Large intestine (tissue), 3 donors: ENCODE measurements around the gene POU2F2. TPM values are rescaled to one million over a fixed set of nuclear protein-coding genes. Genes with fewer than 3 reads are reported as not detected.

Experiments used
- DNase-seq, 2 donors: peaks; one replicate each; pipeline versions ENCODE4 v3.0.0 to v3.0.0-alpha.2; 2013
- H3K27ac ChIP-seq: one replicate; pipeline ENCODE4 v1.5.1; 2013; ENCODE audit warnings: low read length
- H3K27me3 ChIP-seq: 2 replicates; pipeline ENCODE4 v1.6.1; 2013; ENCODE audit warnings: low read length; ENCODE audit not compliant: control insufficient read depth, insufficient read depth
- H3K36me3 ChIP-seq: 2 replicates; pipeline ENCODE4 v1.6.1; 2013; ENCODE audit warnings: low read length; ENCODE audit not compliant: control insufficient read depth, insufficient read depth
- H3K4me1 ChIP-seq: one replicate; pipeline ENCODE4 v1.6.1; 2013; ENCODE audit warnings: low read length; ENCODE audit not compliant: control insufficient read depth, insufficient read depth
- H3K4me3 ChIP-seq: one replicate; pipeline ENCODE4 v1.5.1; 2013; ENCODE audit warnings: low read length
- H3K9me3 ChIP-seq: one replicate; pipeline ENCODE4 v1.6.1; 2013; ENCODE audit warnings: mild to moderate bottlenecking, low read depth, low read length, moderate library complexity; ENCODE audit not compliant: control insufficient read depth
- WGBS: methylation state at CpG from one replicate; pipeline ENCODE4 v1.1.5; 2013; ENCODE audit warnings: low lambda C conversion rate; ENCODE audit not compliant: insufficient coverage; 5-methylcytosine and 5-hydroxymethylcytosine counted together
- polyA plus RNA-seq: library from polyadenylated mRNA; unstranded; fragments of 120-200 nt; gene quantifications from one replicate; pipeline ENCODE4 v1.2.1, GENCODE V29; 2013

The POU2F2 gene
- polyA plus RNA-seq, 1 donor, result 2.7 TPM

DNA sequence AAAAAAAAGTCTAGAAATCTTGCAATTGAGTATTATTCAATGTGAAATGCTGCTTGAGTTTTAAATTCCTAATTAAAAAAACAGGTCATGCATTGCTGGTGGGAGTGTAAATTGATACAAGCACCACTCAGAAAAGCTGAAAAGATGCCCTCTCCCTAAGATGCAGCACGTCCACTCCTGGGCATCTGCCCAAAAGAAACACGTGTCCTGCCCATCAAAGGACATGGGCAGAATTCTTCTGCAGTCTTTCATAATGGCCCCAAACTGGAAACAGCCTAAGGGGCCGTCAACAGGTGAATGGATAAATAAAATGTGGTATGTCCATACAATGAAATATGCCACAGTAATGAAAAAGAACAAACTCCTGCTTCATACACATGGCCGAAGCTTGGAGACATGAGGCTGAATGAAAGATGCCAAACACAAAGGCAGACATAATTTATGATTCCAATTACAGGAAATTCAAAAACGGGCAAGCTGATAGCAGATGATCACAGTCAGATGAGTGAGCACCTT lies 7.8 kb downstream of the POU2F2 start:
- DNase-seq, result no peak
- Histone ChIP-seq H3K4me3 (no peak overlapping the region), H3K9me3 (no peaks in the 10 kb centered on the region), H3K4me1 (no peaks in the 10 kb centered on the region), H3K27me3 (peaks cover 21% of the 10 kb centered on the region), H3K27ac (no peak overlapping the region), H3K36me3 (no peaks in the 10 kb centered on the region)
- WGBS, result 90% methylated on average over 2 of the region's 5 CpGs

DNA sequence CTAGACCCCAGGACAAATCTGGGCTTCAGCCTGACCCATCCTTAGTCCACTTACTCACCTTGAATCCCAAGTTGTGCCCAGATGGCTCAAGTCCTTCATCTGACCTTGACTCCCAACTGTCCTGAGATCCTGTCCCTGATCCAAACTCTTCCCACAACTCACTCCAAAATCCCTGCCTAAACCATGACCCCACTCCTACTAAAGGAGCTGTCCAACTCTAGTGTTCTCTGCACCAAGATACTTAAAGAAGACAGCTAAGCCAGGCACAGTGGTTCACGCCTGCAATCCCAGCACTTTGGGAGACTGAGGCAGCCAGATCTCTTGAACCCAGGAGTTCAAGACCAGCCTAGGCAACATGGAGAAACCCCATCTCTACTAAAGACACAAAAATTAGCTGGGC lies 8.5 kb downstream of the POU2F2 start:
- H3K36me3 ChIP-seq, result no peaks in the 10 kb centered on the region
- H3K27me3 ChIP-seq, result peaks cover 17% of the 10 kb centered on the region
- H3K4me1 ChIP-seq, result no peaks in the 10 kb centered on the region
- H3K27ac ChIP-seq, result no peak overlapping the region
- no peaks in the 10 kb centered on the region for H3K9me3 ChIP-seq
- DNase-seq, result no peak
- no peak overlapping the region for H3K4me3 ChIP-seq
- WGBS, result no CpG with 5 or more reads among the region's 1 CpG

DNA sequence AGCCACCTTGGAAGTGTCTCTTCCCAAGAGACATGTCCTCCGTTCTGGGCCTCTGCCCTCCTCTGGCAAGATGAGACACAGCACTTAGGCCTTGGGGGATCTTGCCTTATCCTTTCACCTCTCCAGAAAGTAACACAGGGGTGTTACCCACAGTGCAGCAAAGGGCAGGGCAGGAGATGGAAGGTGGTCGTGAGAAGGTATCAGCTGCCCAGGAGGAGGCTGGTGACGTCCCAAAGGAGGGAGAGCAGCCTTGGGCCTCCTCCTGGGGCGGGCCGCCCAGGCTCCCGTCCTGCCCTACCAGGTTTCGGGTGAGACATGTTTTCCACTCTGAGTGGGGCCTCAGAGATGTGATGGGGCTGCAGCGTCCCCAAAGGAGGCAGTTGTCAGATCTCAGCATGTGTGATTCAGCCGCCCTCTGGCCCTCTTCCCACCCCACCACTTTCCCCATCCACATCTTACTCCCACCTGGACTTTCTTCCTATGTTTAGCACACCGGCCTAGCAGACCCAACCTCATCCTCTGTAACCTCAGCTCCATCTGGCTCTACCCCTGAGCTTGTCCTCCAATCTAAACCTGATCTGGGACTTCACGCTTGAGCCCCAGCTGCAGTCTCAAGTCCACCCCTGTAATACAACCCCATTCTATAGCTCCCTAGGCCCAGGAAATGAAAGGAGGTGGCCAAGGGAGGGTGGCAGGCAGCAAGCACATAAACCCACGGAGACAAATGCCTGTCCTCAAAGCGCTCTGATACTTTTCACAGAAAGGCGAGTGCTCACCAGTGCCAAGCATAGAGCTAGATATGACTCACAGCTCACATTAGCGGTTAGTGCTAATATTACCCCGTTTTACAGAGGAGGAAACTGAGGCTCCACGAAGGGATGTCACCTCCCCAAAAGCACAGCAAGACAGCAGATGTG lies 9.3 kb downstream of the POU2F2 start:
- no peaks in the 10 kb centered on the region for H3K4me1 ChIP-seq
- H3K36me3 ChIP-seq, result no peaks in the 10 kb centered on the region
- H3K27ac ChIP-seq, result no peak overlapping the region
- H3K27me3 ChIP-seq, result peaks cover 10% of the 10 kb centered on the region
- WGBS, result 60% methylated on average over 1 of the region's 17 CpGs
- no peak for DNase-seq
- no peaks in the 10 kb centered on the region for H3K9me3 ChIP-seq
- no peak overlapping the region for H3K4me3 ChIP-seq

DNA sequence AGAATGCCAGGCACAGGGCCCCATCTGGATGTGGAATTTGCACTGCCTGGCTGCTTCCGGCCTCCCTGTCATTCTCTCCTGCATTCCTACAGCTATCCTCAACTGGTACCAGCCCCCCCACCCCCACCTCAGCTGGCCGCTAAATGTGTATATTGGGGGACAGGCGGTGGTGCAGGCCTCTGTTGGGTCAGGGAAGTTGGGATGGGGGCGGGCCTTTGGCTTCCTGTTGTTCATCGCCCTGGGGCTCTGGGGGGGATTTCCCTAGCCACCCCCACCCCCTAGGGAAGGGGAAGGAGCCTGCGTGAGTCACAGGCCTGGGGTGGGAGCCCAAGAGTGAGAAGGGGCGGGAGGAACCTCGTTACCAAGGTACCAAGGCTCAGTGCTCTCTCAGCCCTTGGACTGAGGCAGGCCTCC lies 10.6 kb downstream of the POU2F2 start:
- no CpG with 5 or more reads among the region's 8 CpGs for WGBS
- H3K4me1 ChIP-seq, result no peaks in the 10 kb centered on the region
- no peak for DNase-seq
- no peaks in the 10 kb centered on the region for H3K36me3 ChIP-seq
- no peaks in the 10 kb centered on the region for H3K9me3 ChIP-seq
- peaks cover 7% of the 10 kb centered on the region for H3K27me3 ChIP-seq
- no peak overlapping the region for H3K27ac ChIP-seq
- H3K4me3 ChIP-seq, result no peak overlapping the region

DNA sequence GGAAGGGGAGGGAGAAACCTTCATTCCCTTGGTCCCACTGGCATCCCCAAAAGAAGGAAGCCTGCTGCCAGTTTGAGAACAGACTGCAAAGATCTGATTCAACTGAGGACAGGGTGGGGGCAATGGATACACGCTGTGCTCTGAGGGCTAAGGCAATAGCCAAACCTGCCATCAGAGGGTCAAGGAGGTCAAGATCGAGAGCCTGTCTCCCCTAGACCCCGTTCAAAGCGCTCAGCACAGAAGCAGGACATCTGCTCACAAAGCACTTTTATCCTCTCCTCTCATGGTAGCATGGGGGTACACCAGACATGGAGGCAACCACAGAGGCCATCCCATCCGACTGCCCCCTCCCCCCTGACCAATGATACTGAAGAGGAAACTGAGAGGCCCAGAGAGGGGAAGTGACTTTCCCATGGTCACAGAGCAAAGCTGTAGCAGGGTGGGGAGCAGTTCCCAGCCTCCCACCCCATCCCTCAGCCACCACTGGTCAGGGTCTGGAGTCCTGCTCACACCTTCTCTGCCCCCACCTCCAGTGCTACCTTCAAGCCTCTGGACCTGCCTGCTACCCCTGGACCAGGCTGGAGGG lies 11.1 kb downstream of the POU2F2 start:
- no peak overlapping the region for H3K27ac ChIP-seq
- no peak overlapping the region for H3K4me3 ChIP-seq
- no peaks in the 10 kb centered on the region for H3K36me3 ChIP-seq
- DNase-seq, result no peak
- WGBS, result no CpG with 5 or more reads among the region's 5 CpGs
- H3K27me3 ChIP-seq, result peaks cover 7% of the 10 kb centered on the region
- no peaks in the 10 kb centered on the region for H3K9me3 ChIP-seq
- H3K4me1 ChIP-seq, result no peaks in the 10 kb centered on the region

DNA sequence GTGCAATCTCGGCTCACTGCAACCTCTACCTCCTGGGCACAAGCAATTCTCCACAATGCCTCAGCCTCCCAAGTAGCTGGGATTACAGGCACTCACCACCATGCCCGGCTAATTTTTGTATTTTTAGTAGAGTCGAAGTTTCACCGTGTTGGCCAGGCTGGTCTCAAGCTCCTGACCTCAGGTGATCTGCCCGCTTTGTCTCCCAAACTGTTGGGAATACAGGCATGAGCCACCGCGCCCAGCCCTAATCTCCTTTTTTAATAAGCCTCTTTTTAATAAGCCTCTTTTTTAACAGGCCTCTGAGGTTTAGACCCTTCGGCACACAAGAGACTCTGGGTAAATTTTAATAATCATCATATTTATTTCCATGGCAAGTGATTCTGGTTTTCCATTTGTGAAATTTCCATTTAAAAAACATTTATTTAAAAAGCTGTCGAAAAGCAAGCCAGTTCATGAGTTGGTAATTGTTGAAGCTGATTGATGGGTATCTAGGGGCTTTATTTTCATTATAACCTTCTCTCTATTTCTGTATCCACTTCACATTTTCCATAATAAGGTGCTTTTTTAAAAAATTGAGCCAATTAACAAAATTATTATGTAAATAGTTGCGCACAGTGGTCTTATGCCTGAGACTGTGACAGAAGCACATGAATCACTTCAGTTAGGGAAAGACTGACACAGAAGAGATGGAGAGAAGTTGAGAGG lies 11.8 kb downstream of the POU2F2 start:
- no peak for DNase-seq
- Histone ChIP-seq H3K4me1 (no peaks in the 10 kb centered on the region), H3K27ac (no peak overlapping the region), H3K4me3 (no peak overlapping the region), H3K9me3 (no peaks in the 10 kb centered on the region), H3K27me3 (peaks cover 5% of the 10 kb centered on the region), H3K36me3 (no peaks in the 10 kb centered on the region)
- 100% methylated on average over 2 of the region's 10 CpGs for WGBS

DNA sequence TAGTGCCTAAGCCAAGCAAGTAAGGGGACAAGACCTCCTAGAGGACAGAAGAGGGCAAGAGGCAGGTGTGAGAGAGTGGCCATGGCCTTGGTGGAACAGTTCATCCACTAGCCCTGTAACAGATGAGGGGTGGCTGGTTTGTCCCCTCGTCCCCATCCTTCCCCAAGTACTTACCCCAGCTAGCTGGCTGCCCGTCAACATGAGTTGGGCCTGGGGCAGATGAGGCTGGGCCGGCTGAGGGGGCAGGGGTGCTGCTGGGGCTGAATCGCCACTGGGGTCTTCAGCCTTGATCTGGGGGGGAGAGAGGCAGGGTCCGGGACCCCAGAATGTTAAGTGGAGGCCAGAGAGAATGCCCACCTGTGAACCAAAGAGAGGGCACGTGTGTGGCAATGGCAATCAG lies 15.2 kb downstream of the POU2F2 start:
- Histone ChIP-seq H3K27me3 (peaks cover 6% of the 10 kb centered on the region), H3K4me1 (no peaks in the 10 kb centered on the region), H3K4me3 (no peak overlapping the region), H3K9me3 (no peaks in the 10 kb centered on the region), H3K36me3 (no peaks in the 10 kb centered on the region), H3K27ac (no peak overlapping the region)
- no CpG with 5 or more reads among the region's 6 CpGs for WGBS
- DNase-seq, result no peak

DNA sequence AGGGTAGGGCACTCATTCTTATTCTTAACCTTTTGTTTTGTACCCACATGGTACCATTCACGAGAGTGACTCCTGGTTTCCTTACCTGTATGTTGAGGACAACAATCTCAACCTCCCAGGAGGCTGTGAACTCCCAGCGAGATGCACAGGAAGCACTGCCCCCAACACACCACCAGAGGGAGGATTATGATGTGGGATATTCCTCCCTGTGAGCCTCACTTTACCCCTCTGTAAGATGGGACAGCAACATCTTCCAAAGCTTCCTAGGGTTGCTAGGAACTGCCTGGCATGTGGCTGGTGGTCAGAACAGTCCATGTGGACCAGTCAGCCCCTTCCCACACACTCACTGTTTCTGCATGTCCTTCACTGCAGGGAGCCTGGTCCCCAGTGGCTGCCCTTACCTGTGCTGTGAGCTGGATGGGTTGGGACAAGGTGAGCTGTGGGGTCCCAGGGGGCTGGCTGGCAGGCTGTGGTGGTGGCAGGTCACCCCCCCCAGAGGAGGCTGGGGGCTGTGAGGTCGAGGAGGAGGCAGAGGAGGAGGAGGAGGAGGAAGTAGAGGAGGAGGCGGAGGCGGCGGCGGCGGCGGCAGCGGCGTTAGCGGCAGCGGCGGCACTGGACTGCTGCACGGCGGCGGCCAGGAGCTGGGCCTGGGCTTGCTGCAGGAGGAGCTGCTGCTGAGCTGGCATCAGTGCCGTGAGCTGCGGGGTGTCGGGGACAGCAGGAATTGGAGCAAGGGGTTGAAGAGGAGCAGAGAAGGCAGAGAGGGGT lies 15.8 kb downstream of the POU2F2 start:
- H3K9me3 ChIP-seq, result no peaks in the 10 kb centered on the region
- H3K27me3 ChIP-seq, result peaks cover 6% of the 10 kb centered on the region
- no peaks in the 10 kb centered on the region for H3K36me3 ChIP-seq
- no peaks in the 10 kb centered on the region for H3K4me1 ChIP-seq
- no CpG with 5 or more reads among the region's 20 CpGs for WGBS
- H3K4me3 ChIP-seq, result no peak overlapping the region
- no peak for DNase-seq
- H3K27ac ChIP-seq, result no peak overlapping the region

DNA sequence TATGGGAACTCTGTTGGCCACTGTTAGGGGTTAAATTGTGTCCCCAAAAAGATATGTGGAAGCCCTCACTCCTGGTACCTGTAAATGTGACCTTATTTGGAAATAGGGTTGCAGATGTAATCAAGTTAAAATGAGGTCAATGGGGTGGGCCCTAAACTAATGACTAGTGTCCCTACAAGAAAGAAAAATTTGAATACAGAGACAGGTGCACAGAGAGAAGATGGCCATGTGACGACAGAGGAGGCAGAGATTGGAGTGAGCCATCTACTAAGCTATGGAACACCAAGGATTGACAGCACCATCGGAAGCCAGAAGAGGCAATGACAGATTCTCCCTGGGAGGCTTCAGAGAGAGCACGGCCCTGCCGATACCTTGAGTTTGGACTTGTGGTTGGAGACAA lies 16.5 kb downstream of the POU2F2 start:
- no peaks in the 10 kb centered on the region for H3K4me1 ChIP-seq
- no peak overlapping the region for H3K4me3 ChIP-seq
- H3K27ac ChIP-seq, result no peak overlapping the region
- H3K9me3 ChIP-seq, result no peaks in the 10 kb centered on the region
- no peak for DNase-seq
- no peaks in the 10 kb centered on the region for H3K36me3 ChIP-seq
- peaks cover 10% of the 10 kb centered on the region for H3K27me3 ChIP-seq
- WGBS, result 100% methylated on average over 1 of the region's 4 CpGs

DNA sequence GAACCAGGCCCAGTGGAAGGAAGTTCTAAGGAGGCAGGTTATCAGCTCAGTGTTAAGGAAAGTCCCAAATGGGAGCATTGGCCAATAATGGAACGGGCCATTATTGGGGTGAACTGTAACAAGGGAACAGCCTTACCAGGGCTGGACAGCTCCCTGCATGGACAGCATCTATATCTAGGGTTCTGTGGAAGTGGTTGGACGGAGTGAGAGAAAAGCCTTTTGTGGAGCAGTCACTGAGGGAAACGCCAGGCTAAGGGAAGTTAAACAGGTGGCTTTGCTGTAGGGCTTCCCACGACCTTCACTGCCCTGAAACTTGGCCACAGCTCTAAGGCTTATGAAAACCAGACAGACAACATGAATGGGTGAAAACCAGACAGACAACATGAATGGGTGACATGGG lies 17.0 kb downstream of the POU2F2 start:
- Histone ChIP-seq H3K27ac (no peak overlapping the region), H3K36me3 (no peaks in the 10 kb centered on the region), H3K4me3 (no peak overlapping the region), H3K27me3 (peaks cover 10% of the 10 kb centered on the region), H3K9me3 (no peaks in the 10 kb centered on the region), H3K4me1 (no peaks in the 10 kb centered on the region)
- DNase-seq, result no peak
- no CpG with 5 or more reads among the region's 4 CpGs for WGBS
